ENCODE data around the gene CD2BP2.
A peak's percentile ranks its signal among the peaks of the same experiment; 100 is the strongest.

Gene CD2BP2

DNA sequence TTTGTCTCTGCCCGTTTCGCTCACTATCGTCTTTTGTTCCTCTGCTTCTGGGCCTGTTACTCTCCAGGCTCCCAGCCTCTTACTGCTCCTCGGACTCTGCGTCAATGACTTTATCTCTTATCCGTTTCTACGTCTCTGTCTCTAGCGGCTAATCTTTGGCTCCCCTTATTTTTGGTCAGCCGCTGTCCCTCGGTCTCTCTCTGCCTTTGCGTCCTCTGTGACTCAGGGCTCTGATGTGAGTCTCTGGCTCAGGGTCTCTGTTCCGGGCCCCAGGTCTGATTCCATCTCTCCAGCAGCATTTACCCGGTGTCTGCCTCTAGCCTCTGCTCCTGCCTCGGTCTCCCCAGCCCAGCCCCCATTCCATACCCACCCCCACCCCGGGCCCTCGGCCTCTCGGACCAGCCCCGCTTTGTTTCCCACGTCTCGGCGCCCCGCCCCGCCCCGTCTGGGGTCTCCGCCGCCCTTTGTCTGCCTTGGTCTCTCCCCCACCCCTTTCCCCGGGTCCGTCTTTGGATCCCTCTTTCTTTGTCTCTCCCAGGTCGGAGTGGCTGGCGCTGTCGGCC, 39.6 kb upstream of the CD2BP2 start:
- Mint-ChIP-seq H3K27ac (peak overlapping the region; percentile 98 to 99 (median 99)), H3K27me3 (ENCODE audit: low read depth) (no peaks in the 10 kb centered on the region), H3K4me3 (peak overlapping the region; percentile 88), H3K4me1 (peaks cover 27% of the 10 kb centered on the region), H3K9me3 (no peaks in the 10 kb centered on the region), H3K36me3 (ENCODE audit: low read depth) (peaks cover 12% of the 10 kb centered on the region)
- TF ChIP-seq, protein P1, sequence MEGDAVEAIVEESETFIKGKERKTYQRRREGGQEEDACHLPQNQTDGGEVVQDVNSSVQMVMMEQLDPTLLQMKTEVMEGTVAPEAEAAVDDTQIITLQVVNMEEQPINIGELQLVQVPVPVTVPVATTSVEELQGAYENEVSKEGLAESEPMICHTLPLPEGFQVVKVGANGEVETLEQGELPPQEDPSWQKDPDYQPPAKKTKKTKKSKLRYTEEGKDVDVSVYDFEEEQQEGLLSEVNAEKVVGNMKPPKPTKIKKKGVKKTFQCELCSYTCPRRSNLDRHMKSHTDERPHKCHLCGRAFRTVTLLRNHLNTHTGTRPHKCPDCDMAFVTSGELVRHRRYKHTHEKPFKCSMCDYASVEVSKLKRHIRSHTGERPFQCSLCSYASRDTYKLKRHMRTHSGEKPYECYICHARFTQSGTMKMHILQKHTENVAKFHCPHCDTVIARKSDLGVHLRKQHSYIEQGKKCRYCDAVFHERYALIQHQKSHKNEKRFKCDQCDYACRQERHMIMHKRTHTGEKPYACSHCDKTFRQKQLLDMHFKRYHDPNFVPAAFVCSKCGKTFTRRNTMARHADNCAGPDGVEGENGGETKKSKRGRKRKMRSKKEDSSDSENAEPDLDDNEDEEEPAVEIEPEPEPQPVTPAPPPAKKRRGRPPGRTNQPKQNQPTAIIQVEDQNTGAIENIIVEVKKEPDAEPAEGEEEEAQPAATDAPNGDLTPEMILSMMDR (IDR thresholded peaks at IDR 0.05; ENCODE audit: unreplicated experiment in 3 of 3), result no peak

DNA sequence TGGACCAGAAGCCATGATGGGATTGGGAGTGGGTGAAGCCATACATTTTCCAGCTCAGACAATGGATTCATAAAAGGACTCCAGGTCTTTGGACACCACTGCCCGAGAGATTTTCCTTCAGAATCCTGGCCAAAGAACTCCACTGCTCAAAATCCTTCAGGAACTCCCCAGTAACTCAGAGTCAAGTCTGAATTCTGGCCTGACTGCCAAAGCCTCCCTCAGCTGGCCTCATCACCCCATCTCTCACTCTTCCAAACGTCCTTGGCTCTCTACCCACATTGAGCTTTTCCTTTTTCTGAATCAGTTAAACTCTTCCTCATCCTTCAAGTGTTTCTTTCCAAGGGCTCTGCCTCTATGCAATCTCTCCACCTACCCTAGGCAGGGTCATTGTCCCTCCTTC, 28.4 kb upstream of the CD2BP2 start:
- TF ChIP-seq, protein P1 (IDR thresholded peaks at IDR 0.05; ENCODE audit: unreplicated experiment in 3 of 3), result no peak
- Mint-ChIP-seq H3K27me3 (ENCODE audit: low read depth) (peaks cover 4% of the 10 kb centered on the region), H3K4me3 (peak overlapping the region in 2 of 3 experiments; percentile 53 to 58), H3K27ac (peak overlapping the region in 2 of 3 experiments; percentile 86 to 92), H3K9me3 (no peaks in the 10 kb centered on the region), H3K36me3 (ENCODE audit: low read depth) (no peaks in the 10 kb centered on the region), H3K4me1 (peaks cover 17% of the 10 kb centered on the region)

DNA sequence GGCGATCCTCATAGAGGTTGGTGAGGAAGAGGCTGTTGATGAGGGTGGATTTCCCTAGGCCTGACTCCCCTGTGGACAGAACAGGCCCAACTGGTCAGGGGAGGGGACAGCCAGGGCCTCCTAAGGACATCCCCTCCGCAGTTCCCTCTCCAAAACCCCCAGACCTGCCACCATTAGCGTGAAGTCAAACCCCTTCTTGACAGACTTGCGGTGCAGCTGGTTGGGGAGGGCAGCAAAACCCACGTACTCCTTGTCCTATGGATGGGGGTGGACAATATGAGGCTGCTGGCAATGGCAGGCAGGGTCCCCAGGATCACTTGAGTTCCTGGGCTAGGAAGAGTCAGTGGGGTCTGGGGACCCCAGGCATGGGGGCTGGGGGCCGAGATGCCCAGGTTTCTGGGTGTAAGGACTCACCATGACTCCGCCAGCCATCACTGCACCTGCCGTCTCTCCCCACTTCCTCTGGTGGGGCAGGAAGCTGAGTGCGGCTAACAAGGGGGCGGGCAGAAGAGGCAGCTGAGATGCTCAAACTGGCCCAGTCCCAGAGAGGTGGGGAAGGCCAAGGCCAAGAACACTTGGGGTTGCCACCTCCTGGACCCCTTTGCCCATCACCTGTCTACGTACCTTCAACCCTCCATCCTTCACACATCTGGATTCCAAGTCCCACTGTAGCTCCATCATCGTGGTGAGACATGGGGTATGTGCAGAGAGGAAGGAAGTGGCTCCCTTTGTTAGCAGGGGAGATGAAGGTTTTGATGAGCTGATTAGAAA, 27.2 kb upstream of the CD2BP2 start, which contains the start of gene SEPTIN1:
Gene SEPTIN1 (minus strand): TSS at position 451 of the 771 bp plus-strand sequence. CDS start 19 bp downstream, at position 432.
- H3K27me3 Mint-ChIP-seq (ENCODE audit: low read depth), result peaks cover 4% of the 10 kb centered on the region
- peak within 1 kb of the TSS in 2 of 3 experiments; percentile 53 to 58 for H3K4me3 Mint-ChIP-seq
- no peaks in the 10 kb centered on the region for H3K36me3 Mint-ChIP-seq (ENCODE audit: low read depth)
- no peaks in the 10 kb centered on the region for H3K9me3 Mint-ChIP-seq
- H3K4me1 Mint-ChIP-seq, result peaks cover 20% of the 10 kb centered on the region
- peak within 1 kb of the TSS; percentile 33 to 92 (median 86) for H3K27ac Mint-ChIP-seq
- TF ChIP-seq, protein P1 (IDR thresholded peaks at IDR 0.05; ENCODE audit: unreplicated experiment in 3 of 3), result no peak

DNA sequence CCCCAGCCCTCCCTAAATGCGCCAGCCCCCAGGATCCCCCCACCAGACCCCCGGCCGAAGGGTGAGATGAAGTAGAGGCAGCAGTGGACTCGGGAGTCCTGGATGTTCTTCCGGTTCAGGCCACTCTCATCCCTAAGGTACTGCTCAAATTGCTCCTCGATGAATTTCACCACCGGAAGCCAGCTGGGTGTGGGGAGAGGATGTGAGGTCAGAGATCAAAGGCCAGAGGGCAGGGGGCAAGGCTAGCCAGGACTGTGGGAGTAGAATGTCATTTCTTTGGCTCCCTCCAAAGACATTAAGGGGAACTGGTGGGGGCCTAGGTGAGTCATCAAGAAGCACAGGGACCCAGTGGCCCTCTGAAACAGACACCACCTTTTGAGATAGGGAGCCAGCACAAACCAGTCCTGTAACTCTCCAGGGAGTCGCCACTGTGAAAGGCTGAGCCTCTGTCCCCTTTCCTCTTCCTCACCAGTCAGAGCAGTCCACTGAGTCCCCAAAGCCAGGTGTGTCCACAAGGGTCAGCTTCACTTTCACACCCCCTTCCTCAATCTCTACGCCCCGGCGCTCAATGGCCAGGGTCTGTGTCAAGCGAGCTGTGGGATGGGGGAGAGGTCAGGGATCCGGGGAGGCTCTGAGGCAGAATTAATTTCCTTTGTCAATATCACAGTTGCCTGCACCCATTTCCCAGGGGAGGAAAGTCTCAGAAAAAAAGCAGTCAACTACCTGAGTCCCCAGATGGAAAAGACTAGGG, 26.4 kb upstream of the CD2BP2 start:
- Mint-ChIP-seq H3K4me1 (peaks cover 23% of the 10 kb centered on the region), H3K36me3 (ENCODE audit: low read depth) (no peaks in the 10 kb centered on the region), H3K27me3 (ENCODE audit: low read depth) (peaks cover 4% of the 10 kb centered on the region), H3K4me3 (peak overlapping the region in 2 of 3 experiments; percentile 17 to 28), H3K27ac (peak overlapping the region in 2 of 3 experiments; percentile 33 to 51), H3K9me3 (no peaks in the 10 kb centered on the region)
- TF ChIP-seq, protein P1 (IDR thresholded peaks at IDR 0.05; ENCODE audit: unreplicated experiment in 3 of 3), result no peak

DNA sequence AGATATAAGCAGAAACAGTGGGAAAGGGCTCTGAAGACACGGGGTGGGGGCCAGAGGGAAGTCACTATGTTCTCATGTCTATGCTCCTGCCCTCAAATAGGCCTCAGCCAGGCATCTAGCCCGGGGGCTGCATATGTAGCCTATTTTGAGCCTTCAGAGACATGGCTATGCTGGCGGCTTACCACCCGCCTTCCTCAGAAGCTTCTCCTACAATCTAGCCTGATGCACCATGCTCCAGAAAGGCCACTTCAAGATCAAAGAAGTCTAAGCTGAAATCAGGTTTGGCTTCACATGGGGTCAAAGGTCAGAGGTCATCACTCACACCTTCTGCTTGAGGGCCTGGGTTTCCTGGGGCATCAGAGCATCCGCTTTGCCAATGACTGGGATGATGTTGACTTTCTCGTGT, 25.7 kb upstream of the CD2BP2 start:
- no peaks in the 10 kb centered on the region for H3K36me3 Mint-ChIP-seq (ENCODE audit: low read depth)
- peaks cover 23% of the 10 kb centered on the region for H3K4me1 Mint-ChIP-seq
- H3K27ac Mint-ChIP-seq, result peak overlapping the region in 2 of 3 experiments; percentile 51 to 59
- peaks cover 4% of the 10 kb centered on the region for H3K27me3 Mint-ChIP-seq (ENCODE audit: low read depth)
- TF ChIP-seq, protein P1 (IDR thresholded peaks at IDR 0.05; ENCODE audit: unreplicated experiment in 3 of 3), result no peak
- peak overlapping the region; percentile 29 to 87 (median 74) for H3K4me3 Mint-ChIP-seq
- H3K9me3 Mint-ChIP-seq, result no peaks in the 10 kb centered on the region

Data from nephron (organoid).